HG03175 (cell line): ENCODE data around the gene NET1.

Experiments
- ATAC-seq: cut with Tn5 transposase; IDR thresholded peaks from one replicate; pipeline ENCODE4 v1.9.1; 2021; ENCODE audit warnings: mild to moderate bottlenecking, moderate library complexity; ENCODE audit not compliant: unreplicated experiment

The NET1 gene

GRCh38 chr10:5479481-5480161, 67.3 kb downstream of the NET1 start:
- ATAC-seq = no peak

DNA sequence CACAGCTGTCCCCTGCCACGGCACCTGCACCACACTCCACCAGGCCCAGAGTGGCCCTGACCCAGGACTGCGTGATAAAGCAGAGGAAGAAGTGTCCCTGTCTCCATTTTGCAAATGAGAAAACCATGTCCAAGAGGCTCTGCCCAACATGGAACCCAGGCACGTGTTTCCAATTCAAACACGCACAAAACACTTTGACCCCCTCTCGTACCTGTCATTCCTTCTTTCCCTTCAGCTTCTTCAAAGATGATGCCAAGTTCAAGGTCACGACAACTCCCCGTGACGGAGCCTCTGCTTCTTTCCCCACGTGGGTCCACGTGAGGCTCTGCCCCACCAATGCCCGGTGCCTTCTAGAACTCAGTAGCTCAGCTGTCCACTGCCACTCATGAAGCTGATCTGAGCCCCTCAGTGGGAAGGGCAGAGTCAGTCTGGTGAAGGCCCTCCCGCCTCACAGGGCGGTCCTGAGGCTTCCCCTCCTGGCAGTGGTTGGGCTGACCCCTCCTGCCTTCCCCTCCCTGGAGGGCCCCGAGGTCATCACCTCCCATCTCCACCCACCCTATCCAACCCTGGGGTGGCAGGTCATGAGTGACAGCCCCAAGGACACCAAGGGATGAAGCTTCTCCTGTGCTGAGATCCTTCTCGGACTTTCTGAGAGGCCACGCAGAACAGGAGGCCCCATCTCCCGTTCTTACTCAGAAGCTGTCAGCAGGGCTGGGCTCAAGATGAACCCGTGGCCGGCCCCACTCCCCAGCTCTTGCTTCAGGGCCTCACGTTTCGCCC, 68.0 kb downstream of the NET1 start:
- ATAC-seq = no peak

- ATAC-seq = no peak
Measured at GRCh38 chr10:5481121-5481520, 68.8 kb downstream of the NET1 start.

- no peak for ATAC-seq
Measured at GRCh38 chr10:5482016-5482415, 69.7 kb downstream of the NET1 start.

- ATAC-seq = no peak
Measured at GRCh38 chr10:5484205-5484604, 71.8 kb downstream of the NET1 start.

DNA sequence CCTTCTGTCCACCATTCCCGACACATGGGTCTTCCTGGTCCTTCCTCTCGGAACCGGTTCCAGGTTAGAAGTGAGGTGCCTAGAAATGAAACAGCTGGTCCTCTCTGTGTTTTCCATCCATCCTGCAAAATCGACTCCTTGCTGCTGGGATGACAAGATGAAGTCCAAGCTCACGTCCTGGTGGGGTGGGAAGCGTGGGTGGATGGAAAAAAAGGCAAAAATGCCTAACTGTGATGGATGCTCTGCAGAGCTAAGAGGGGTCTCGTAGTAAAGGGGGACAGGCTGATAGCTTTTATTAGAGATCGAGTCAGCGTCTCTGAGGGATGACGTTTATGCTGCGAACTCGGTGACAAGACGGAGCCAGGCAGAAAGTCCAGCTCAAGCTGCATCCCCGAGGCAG, 72.9 kb downstream of the NET1 start:
- no peak for ATAC-seq

GRCh38 chr10:5485948-5486852, 73.8 kb downstream of the NET1 start:
- no peak for ATAC-seq

GRCh38 chr10:5486853-5487235, 74.5 kb downstream of the NET1 start:
- ATAC-seq = no peak

- no peak for ATAC-seq
Measured at GRCh38 chr10:5488272-5489161, 76.2 kb downstream of the NET1 start.

DNA sequence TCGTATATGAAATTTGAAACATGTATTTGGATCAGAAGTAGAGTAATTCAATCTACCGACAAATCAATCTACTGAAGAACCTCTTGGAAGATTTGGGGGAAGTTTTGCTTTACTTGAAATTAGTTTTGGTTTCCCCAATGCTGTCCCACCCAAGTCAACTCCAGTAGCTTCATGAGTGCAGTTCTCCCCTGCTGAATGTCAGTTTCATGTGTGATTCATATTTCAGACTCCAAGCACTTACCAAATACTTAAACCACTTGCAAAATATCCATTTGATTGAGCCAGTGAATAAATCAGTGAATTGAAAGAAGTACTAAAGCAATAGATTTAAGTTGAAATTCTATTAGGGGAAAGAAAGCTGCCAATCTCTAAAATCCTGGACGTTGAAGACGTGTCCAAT, 77.7 kb downstream of the NET1 start:
- no peak for ATAC-seq

- ATAC-seq = no peak
Measured at GRCh38 chr10:5490698-5491464, 78.5 kb downstream of the NET1 start.

DNA sequence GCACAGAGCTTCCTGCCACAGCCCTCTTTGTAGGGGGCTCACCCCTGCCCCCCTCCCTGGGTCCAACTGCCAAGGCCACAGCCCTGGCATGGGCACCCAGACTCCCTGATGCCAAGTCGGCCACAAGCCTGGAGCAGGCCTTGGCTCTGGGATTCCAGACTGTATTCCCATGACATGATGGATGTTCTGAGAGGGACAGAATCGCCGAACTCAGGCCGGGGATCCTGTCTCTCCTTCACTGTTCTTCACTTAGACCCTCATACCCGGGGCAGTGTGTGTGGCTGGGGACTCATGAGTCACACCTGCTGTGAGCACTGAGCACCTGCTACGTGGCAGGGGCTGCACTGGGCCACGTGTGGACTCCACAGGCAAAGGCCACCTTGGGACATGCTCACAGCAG, 79.1 kb downstream of the NET1 start:
- ATAC-seq = no peak

GRCh38 chr10:5492322-5492855, 80.0 kb downstream of the NET1 start:
- no peak for ATAC-seq

- ATAC-seq = no peak
Measured at GRCh38 chr10:5492929-5493576, 80.7 kb downstream of the NET1 start.

- ATAC-seq = no peak
Measured at GRCh38 chr10:5493691-5494090, 81.3 kb downstream of the NET1 start.

DNA sequence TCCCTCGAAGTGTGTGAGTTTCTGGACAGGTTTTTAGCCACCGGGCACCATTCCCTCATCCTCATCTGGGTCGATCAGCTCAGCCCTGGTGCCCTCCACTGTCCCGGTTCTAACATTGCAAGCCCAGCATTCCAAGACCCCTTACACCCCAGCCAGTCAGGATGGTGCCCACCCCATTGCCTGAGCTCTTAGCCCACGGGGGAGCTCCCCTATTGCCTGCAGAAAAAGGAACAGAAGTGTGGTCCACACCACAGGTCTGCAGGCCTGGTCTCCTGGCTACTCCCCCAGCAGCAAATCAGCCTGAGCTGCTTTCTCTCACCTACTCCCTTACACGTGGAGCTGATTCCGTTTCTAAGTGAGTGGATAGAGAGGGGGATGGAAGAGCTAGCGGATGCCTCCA, 82.3 kb downstream of the NET1 start:
- no peak for ATAC-seq

DNA sequence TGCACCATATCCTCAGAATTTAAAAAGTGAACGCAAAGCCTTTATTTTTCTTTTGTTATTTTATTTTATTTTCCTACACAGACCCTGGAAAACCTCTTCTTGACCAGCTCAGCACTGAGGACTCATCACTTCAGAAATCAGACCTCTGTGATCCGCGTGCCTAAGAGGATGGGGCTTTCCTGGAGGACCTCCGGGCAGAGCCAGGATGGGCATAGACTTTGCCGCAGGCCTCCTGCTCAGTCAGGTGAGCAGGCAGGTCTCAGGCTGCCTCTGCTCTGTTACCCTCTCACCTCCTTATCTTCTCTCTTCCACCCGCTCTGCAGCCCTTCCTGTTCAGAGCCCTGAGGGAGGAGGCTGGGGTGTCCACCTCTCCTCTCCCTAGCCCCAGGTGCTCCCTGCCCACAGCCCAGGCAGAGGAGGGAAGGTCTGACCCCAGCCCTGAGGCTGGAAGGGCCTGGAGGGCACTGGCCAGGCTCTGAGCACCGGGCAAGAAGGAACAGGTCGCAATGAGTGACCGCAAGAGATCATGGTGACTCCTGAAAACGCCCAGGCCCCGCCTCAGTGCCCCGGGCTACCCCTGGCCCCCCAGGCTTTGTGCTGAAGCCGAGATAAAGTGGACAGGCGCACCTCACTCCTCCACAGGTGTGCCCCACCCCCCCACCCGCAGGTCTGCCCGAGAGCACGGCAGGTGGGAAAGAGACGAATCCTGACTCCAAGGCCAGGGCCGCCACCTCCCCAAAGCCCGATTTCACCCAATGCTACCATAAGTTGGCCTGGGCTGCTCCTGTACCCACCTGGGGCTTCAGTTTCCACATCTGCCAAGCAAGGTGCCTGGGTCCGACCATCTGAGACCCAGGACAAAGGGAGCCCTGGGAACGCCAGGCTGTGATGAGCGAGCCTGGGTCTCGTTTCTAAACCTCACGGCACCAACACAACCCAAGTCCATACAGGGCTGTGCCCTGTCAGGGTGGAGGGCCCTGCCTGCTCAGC, 84.2 kb downstream of the NET1 start:
- ATAC-seq = no peak

DNA sequence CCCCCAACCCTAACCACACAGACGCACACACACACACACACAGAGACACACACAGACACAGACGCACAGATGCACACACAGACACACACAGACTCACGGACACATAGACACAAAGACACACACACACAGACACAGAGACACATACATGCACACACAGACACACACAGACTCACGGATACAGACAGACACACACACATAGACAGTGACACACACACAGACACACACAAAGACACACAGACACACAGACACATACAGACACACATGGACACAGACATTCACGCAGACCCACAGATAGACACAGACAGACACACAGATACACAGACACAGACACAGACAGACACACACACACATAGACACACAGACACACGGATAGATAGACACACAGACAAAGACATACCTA, 84.9 kb downstream of the NET1 start:
- ATAC-seq = no peak
